GM15510 (cell line): ENCODE results near the gene SH3BP2.

Experiments used
- POLR2A ChIP-seq: IDR thresholded peaks from 3 replicates; pipeline ENCODE4 v1.6.1; 2011; ENCODE audit warnings: borderline replicate concordance; ENCODE audit not compliant: insufficient read length; ENCODE audit errors: extremely low read depth

Gene SH3BP2

GRCh38 chr4:2875556-2875955, 82.7 kb downstream of the SH3BP2 start:
- TF ChIP-seq POLR2A, result no peak

DNA sequence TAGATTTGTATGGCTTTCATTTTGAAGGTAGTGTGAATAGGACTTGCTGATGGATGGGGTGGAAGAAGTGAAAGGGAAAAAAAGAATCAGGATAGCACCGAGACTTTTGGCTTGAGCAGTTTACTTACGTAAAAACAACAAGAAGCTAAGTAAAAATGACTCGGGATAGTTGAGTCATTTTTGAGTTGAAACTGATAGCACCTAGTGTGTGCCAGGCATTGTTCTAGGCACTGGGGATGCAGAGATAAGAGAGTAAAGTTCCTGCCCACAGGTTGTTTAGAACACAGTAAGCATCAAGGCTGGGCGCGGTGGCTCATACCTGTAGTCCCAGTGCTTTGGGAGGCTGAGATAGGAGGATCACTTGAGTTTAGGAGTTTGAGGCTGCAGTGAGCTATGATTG, 85.5 kb downstream of the SH3BP2 start:
- TF ChIP-seq POLR2A, result no peak

DNA sequence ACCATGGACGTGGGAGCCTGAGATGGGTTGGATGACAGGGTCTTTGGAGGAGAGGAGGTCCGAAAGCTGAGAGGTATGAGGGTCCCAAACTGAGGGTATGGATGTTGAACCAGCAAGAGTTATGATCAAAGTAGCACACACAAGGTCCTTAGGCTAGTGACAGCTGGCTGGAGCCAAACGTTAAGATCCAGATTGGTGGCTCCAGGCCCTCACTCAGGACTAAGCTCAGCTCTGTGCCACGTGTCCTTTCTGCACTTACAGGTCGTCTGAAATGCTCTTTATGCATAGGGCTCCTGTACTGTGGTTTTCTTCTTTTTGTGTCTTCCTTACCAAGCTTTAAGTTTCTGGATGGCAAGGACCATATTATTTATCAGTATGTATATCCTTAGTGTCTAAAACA, 86.1 kb downstream of the SH3BP2 start:
- no peak for TF ChIP-seq POLR2A

- no peak for TF ChIP-seq POLR2A
These were observed 88.5 kb downstream of the SH3BP2 start for GRCh38 chr4:2881431-2881830.

GRCh38 chr4:2882341-2882740, 89.5 kb downstream of the SH3BP2 start:
- TF ChIP-seq POLR2A, result no peak

DNA sequence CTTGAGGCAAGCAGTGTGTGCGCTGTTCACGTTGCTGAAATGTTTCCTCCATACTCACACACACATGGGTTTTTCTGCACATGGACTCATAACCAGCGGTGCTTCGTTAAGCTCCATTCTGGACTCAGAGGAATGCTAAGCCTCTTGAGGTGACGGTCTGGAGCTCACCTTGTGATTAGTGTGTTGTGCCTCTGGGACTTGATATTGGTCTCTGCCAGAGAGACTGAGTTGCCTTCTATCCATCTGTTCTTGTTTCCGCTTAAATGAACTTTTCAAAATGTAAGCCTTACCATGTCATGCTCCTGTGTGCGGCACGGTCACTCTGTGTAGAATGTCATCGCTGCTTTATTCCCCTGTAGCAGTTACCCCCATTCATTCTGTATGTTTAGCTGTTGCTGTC, 93.3 kb downstream of the SH3BP2 start:
- TF ChIP-seq POLR2A, result no peak

DNA sequence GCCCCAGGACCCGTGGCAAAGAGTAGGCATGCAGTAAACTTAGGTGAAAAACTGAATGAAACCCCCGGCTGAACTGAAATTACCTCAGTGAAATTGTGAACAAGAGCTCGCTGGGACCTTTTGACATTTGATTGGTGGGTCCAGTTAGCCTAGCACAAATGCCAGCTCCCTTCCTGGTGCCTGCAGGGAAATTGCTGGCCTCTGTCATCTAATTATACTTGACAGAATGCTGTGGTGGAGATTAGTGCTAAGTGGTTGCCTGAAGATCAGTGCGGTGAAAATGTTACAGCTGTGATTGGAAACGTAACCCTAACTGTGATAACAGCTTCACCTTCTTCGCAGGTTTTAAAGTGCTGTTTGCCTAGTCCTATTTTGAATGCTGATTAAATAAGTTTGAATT, 93.7 kb downstream of the SH3BP2 start:
- no peak for TF ChIP-seq POLR2A

DNA sequence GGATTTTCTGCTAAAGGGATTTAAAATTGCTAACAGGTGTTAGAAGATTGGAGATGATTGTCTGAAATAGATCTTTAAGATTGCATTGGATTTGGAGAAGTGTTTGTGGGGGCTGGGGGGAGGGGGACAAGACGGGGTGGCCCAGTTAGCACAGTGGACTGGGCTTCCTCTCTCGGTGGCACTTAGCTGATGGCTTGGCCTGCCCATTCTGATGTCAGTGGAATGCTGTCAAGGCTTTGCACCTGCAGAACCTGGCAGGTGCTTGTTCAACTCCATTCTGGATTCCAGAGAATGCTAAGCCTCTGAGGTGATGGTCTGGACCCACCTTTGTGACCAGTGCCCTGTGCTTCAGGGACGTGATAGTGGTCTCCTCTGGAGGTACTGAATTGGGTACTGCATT, 94.5 kb downstream of the SH3BP2 start:
- no peak for TF ChIP-seq POLR2A

- TF ChIP-seq POLR2A, result no peak
These were observed 96.0 kb downstream of the SH3BP2 start for GRCh38 chr4:2888886-2889285.
